GM18909 (cell line): ENCODE measurements around the gene COLEC11.
"Not testable (repeated sequence)": the region's sequence is repeated elsewhere in the genome, so short reads cannot be mapped to it uniquely, and the experiment has no call there.

Source experiments
- ATAC-seq: cut with Tn5 transposase; IDR thresholded peaks from one replicate; pipeline ENCODE4 v1.9.1; 2021; ENCODE audit warnings: mild to moderate bottlenecking; ENCODE audit not compliant: unreplicated experiment, poor library complexity

The COLEC11 gene

DNA sequence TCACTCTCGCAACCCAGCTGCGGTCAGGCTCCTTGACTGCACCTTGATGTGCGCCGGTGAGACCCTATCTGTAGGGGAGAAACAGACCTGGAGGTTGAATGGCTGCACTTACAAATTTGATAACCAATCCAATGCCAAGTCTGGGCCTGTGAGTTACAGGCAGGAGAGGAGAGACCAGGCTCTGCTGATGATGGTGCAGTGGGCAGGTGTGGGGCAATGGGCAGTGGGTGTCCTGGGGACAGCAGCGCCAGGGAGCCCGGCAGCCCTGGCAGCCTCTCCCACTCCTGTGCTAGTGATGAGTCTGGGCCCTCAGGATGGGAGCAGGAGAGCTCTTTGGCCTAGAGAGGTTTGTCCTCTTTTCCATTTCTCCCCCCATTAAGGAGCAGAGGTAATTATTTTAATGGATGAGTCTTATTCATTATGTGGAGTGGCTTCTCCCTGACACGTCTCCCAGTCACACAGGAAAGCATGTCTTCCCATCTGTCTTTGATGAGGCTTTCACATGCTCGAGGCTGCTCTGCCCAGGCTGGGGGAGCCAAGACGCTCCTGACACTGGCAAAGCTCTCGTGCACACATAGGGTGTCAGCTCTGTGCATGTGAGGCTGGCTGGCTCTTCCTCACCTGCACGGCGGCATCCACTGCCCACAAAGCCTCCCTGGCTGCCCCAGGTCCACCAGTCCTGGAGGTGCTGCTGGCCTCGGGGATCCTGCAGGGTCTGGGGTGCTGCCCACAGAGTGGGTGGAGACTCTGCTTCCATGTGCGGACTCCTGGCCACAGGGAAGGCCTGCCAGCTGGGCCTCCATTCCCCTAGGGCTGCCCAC, 53.1 kb downstream of the COLEC11 start:
- no peak for ATAC-seq

DNA sequence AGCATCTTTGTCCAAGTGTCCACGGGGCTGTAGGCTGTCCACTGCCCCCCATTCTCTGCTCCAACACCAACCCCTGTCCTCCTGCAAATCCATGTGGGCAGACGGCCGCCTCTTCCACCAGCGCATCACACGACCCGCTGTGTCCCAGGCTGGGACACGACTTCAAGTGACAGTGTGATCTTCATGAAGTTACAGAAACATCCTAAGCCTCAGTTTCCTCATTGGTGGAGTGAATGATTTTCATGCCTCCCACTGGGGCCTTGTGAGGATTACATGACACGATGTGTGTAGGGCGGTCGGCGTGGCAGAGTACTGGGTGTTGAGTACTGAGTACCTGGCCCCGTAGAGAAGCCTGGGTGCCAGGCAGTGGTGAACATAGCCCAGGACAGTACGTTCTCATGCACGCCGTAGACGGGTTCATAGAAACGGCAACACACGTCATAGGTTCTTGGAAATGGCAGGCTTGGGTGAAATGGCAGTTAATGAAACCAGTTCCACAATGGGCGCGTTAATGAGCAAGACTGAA, 53.8 kb downstream of the COLEC11 start:
- no peak for ATAC-seq

DNA sequence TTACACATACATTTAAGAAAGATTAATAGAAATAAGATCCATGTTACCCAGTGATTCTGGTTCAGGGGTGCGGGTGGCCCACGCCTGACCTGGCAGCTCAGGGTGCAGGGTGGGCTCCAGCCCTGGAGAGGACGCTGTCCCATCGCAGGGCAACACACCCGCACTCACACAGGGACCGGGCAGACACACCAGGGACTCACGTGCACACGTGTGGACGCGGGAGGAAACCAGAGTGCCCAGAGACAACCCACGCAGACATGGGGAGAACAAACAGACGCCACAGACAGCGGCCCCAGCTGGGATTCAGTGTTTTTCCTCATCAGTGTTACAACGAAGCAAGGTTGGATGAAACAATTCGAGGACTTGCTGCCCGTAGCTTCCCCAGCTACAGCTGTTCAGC, 54.7 kb downstream of the COLEC11 start:
- no peak for ATAC-seq

DNA sequence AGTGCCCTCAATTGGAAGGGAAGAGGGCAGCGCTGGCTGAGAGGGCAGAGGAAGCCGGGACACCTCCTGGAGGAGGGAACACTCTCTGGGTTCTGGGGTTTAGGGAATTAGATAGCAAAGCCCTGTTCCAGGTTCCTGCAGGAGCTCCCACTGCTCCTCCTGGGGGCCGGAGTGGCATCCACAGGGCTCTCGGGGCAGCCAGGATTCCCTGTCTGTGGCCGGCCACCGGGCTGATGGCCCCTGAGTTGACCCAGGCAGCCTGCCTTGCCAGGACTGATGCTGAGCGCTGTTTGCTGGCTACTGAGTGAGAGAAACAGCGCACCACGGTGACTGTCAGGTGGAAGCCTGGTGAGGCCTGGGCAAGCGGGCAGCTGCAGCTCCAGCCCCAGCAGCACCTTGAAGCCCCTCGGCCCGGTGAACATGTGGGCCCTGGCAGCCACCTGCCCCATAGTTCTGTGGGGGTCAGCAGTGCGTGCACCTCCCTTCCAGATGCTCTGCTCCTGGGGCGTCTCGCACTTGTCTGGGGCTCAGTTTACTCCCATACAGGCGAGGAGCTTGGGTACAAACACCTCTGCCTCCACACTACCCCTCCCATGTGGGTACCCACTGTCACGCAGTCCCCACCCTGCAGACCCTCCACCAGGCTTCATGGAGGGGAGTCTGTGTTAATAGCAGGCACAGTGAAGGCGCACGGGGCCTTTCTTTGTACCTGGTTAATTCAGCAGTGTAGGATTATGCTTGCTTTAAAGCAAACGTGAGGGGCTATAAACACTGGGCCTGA, 55.4 kb downstream of the COLEC11 start:
- ATAC-seq = no peak

DNA sequence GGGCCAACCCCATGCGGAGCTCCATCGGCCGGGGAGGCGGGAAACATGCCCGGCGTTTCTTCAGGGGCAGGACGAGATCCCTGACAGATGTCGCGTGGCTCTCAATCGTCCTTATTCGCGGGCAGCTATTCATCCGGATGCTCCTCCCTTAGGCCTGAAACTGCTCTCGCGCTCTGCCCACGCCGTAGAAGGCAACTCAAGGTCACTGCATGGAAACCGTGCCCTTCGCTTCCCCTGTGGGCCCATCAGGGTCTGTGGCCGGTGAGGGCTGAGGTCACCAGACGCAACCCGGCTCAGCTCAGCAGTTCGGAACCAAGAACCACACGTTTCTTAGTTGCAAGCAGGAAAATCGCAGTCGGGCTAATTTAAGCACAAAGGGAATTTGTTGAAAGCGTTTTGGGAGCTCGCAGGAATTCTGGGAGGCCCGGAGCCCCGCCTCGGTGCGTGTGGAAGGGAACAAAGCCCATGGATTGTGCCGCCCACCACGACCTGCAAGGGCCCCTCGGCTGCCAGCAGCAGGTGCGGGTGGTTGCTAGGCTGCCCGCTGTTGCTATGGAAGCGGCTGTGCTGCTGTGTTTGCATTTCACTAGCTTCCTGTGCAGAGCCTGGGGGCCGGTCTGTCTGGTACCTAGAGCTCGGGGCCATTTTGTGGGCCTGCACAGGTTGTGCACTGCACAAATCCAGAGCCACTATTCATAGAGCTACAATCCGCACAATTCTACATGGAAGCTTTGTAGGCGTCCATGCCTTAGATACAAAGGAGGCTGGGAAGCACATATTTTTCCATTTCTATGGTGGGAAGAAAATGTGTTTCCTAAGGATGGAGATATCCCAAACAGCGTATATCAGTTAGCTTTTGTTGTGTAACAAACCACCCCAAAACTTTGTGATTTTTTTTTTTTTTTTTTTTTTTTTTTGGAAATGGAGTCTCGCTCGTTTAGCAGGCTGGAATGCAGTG, 57.1 kb downstream of the COLEC11 start:
- peak; percentile 93 for ATAC-seq

DNA sequence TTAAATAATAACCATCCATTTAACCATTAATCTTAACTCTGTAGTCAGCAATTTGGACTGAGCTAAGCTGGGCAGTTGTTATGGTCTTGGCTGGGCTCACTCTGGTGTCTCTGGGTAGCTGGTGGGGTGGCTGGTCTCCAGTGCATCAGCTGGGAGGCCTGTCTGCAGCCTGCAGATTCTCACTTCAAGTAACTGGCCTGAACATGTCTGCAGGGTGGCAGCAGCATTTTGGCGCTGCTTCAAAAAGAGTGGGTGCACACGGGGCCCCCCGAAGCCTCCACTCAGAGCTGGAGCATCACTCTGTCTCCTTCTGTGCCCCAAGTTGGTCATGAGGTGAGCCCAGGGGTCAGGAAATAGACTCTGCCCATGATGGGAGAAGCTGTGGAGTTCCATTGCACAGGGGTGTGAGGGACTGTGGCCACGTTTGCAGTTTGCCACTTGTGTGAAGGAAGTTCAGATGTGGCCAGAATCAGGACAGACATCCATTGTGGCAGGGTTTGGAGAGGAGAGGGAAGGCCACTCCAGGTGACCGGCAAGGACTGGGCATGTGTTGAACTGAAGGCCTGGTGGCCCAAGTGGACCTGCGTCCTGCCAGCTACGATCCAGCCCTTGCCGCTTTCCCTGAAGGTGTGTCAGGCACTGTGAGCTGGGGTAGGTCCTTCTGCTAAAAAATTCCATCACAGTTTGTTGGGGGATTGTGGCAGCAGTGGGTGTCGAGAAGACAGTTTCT, 58.1 kb downstream of the COLEC11 start:
- ATAC-seq = no peak

DNA sequence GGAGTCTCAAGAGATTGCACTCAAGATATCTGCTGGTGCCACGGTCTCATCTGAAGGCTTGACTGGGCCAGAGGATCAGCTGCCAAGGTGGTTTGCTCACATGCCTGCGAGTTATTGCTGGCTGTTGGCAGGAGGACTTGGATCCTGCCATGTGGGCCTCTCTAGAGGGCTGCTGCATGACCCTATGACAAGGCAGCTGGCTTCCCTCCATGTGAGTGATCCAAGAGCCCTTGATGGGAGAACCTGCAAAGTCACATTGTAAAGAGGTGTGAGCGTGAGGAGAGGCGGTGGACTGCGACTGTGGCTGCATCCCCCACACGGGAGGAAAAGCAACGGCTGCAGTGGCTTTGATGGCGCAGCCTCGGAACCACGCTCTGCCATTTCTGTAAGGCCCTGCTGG, 59.1 kb downstream of the COLEC11 start:
- no peak for ATAC-seq

DNA sequence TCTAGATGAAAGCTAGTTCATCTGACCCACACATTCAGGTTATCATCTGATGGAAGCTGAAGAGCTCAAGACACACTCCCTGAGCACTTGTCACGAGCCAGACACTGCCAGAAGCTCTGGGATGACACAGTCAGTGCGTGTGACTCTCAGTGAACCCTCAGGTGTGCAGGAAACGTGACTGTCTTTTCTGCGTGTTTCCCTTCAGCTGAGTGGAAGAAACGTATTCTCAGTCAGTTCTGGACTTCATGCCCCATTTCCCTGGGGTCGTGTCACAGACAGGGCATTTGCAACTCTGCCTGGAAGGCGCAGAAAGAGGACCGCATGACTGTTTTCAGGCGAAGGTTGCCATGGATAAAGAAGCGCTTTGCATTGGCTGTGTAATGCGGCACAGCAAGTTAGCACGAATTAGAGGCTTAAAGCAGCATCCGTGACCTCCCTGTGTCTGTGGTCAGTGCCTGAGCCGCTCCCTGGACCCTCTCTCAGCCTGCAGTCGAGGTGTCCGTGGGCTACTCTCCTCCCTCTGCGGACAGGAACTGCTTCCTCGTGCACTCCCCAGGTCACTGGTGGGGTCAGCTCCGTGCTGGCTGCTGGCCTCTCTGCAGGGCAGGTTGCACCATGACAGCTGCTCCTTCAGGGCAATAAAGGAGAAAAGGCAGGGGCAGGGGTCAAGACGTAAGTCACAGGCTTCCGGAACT, 59.8 kb downstream of the COLEC11 start:
- ATAC-seq = no peak

DNA sequence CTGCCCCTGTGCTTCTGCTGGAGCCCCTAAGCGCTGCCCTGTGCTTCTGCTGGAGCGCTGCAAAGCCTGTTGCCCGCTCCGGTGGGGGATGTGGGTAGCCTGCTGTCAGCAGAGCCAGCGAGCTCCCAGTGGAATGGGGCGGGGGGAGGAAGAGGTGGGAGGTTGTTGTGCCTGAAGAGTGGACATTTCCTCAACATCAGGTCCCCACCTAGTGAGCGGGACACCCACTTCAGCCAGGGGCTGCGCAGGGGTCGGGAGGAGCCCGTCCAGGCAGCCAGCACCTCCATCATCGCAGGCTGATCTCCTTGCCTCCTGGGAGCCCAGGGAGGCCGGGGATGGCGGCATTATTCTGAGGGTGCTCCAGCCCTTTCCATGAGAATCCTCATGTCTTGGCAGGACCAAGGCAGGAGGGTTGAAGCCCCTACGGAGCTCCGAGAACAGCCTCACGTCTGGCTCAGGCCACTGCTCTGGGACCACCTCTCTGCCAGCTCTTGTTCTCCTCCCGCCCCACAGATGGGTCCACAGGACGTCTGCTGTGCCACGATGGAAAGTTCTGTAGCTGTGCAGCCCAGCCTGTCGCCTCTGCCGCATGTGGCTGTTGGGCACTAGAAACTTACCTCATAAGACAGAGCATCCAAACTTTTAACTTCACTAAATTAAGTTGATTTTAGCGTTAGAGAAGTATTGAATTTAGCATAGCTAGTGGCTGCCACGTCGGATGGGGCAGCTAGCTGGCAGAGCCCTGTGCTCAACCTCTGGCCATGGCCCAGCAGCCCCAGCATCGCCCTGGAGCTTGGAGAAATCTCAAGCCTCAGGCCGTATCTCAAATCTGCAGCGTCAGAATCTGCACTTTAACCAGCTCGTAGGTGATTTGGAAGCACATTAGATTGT, 61.2 kb downstream of the COLEC11 start:
- ATAC-seq = no peak

DNA sequence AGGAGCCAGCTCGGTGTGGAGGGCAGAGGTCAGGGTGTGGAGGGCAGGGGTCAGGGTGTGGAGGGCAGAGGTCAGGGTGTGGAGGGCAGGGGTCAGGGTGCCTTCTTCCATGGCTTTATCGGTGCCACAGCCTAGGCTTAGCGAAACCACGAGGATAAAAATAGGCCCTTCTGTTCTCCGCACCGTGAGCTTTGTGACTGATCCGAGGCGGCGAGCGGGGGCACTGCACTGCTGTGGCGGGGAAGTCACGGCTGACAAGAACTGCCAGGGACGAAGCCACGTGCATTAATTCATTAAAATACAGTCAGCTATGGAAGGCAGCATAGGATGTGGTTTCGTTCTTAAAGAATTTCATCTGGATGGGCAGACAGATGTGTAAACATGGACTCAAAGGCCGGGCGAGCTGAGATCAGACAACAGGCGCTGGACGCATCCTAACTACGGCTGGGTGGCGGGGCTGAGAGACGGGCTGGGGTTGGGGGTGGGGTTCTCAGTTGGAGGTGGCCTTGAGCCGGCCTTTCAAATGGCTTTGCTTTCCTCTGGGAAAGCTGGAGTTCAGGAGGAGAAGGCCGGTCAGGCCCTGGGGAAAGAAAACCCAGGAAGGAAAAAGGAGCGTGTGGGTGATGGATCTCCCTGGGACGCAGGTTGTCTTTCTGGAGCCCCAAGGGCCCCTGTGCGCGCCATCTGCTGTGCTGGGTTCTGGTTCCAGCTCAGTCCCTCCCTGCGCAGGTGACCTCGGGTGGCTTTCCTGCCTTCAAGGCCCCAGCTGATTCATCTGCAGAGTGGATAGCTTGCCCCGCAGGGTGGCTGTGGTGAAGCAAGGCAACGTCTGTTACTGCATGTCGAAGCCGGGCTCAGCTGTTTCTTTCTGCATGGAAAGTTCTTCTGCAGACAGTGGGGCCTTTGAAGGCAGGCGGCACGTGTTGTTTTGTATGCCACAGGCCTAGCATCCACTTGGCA, 62.1 kb downstream of the COLEC11 start:
- no peak for ATAC-seq

DNA sequence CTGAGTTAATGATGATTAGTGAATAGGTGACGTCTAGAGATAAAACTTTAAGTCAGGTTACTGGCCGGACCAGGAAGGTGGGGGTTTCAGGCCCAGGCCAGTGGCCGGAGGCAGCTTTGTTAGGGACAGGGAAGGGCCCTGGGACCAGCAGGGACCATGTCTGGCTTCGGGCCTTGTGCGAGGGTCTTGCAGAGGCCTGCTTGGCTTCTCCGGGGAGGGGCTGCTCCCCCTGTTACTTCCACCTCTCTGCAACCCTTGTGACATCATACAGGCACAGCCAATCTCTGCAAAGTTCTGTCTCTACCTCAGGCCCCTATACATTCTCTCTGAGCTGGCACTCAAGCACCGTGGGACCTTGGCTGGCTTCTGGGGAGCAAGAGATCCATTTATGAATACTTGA, 63.0 kb downstream of the COLEC11 start, which contains the start of gene ALLC:
ALLC (plus strand) TSS at position 320 of the 400 bp plus-strand sequence. CDS start 12,958 bp downstream, outside the sequence.
- ATAC-seq = no peak

DNA sequence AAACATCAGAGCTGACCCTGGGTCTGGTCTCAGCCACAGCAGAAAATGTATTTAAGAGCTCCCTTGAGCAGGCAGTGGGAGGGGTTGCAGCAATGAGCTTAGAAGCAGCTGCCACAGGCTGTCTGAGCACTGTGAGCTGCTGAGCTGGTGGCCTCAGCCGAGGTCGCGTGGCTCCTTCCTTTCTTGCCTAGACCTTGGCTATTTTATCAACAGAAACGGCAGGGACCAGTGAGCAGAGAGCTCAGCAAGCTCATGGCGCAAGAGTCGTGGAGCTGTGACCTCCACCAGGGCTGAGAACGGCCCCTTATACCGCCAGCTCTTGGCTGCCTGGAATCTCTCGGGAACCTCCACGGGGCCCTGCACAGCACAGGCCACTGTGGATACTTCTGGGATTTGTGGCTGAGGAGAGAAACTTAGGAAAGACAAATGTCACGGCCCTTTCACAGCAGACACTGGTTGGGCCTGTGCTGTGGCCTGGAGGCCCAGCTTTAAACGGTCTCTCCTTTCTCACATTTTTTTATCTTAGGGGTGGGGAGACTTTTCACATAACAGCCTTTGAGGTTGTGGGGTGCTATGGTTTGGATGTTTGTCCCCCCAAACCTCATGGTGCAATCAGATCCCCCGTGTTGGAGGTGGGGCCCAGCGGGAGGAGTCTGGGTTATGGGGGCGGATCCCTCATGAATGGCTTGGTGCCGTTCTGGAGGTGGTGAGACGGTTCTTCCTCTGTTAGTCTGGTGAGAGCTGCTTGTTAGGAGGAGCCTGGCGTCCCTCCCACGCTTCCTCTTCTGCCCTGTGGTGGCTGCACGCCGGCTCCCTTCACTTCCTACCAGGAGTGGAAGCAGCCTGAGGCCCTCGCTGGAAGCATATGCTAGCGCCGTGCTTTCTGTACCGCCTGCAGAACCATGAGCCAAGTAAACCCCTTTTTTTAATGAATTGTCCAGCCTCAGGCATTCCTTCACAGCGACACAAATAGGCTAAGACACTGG, 64.8 kb downstream of the COLEC11 start:
- no peak for ATAC-seq

DNA sequence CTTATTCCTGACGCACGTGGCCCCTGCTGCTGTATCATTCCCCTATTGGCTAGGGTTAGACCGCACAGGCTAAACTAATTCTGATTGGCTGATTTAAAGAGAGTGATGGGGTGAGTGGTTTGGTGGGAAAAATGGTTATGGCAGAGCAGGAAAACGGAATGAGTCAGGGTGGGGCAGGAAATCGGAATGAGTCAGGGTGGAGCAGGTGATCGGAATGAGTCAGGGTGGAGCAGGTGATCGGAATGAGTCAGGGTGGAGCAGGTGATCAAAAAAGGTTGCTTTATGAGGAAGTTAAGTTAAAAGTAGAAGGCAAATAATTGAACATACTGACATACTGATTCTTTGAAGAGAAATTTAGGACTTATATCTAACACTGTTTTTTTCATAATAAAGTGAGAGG, 65.7 kb downstream of the COLEC11 start:
- ATAC-seq = not testable (repeated sequence)

DNA sequence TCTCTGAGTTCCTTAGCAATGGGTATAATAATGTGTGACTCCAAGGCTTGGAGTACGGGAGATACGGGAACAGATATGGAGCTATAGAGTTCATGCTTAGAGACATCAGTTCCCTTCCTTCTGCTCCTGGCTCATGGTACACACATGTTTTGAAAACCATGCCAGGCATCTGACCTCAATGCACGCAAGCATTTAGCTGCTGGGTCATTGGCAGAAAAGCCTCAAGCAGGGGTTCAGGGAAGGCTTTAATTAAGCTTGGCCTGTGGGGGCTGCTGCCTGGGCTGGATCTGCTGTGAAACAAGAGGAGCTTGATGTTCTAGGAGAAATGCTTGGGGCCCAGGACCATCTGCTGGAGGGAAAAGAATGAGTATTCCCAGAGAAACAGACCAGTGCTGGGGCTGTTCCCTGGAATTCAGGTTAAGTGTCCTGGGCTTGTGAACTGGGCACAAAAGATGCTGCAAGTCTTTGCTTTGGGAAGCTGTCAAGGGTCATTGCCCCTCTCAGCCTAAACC, 66.3 kb downstream of the COLEC11 start:
- ATAC-seq = no peak

DNA sequence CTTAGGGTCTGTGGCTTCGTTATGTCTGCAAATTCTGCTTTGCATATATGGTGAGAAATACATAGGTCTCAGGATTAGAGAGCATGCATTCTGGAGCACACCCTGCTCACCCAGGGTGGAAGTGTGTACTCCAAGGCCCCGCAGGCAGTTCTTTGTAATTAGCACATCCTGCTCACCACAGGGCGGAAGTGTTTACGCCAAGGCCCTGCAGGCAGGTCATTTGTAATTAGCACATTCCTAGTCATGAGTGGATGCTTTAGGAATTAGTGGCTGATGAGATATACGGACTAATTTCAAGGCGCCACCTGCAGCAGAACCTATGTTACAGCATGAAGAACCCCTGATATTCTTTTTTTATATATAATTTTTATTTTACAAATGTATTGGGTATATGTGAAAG, 67.3 kb downstream of the COLEC11 start:
- ATAC-seq = no peak
